H9 (cell line): ENCODE measurements around the gene OAF. TPM values are rescaled to one million over a fixed set of nuclear protein-coding genes. Genes with fewer than 3 reads are reported as not detected.

Experiments
- DNase-seq: peaks from one replicate; pipeline ENCODE4 v3.0.0-alpha.2; 2017
- H2AFZ ChIP-seq: one replicate; pipeline ENCODE4 v1.6.1; 2013; ENCODE audit warnings: mild to moderate bottlenecking, low read length, control low read depth, moderate library complexity
- H2AK5ac ChIP-seq: 2 replicates; pipeline ENCODE4 v1.6.1; 2013; ENCODE audit warnings: low read length, control low read depth, mixed read lengths; ENCODE audit not compliant: insufficient read length
- H2BK120ac ChIP-seq: one replicate; pipeline ENCODE4 v1.6.1; 2013; ENCODE audit warnings: low read depth, mild to moderate bottlenecking, low read length, control low read depth, inconsistent platforms; ENCODE audit not compliant: poor library complexity, severe bottlenecking
- H2BK12ac ChIP-seq: 2 replicates; pipeline ENCODE4 v1.6.1; 2013; ENCODE audit warnings: low read length, control low read depth, mixed read lengths, low read depth; ENCODE audit not compliant: insufficient read length
- H2BK15ac ChIP-seq: 2 replicates; pipeline ENCODE4 v1.6.1; 2013; ENCODE audit warnings: low read depth, low read length, control low read depth
- H2BK20ac ChIP-seq: one replicate; pipeline ENCODE4 v1.6.1; 2013; ENCODE audit warnings: low read depth, mild to moderate bottlenecking, low read length, control low read depth, inconsistent platforms; ENCODE audit not compliant: poor library complexity, severe bottlenecking
- H2BK5ac ChIP-seq: 2 replicates; pipeline ENCODE4 v1.6.1; 2013; ENCODE audit warnings: low read length, control low read depth, mixed read lengths; ENCODE audit not compliant: insufficient read length
- H3K14ac ChIP-seq: 2 replicates; pipeline ENCODE4 v1.6.1; 2013; ENCODE audit warnings: low read length, control low read depth; ENCODE audit not compliant: insufficient read depth
- H3K18ac ChIP-seq: 2 replicates; pipeline ENCODE4 v1.6.1; 2013; ENCODE audit warnings: low read depth, mild to moderate bottlenecking, mixed read lengths, low read length, control low read depth; ENCODE audit not compliant: insufficient read length
- H3K23ac ChIP-seq: 2 replicates; pipeline ENCODE4 v1.6.1; 2013; ENCODE audit warnings: low read length, control low read depth, mixed read lengths, low read depth; ENCODE audit not compliant: insufficient read length
- H3K23me2 ChIP-seq: 2 replicates; pipeline ENCODE4 v1.6.1; 2013; ENCODE audit warnings: low read depth, mild to moderate bottlenecking, mixed read lengths, low read length, control low read depth; ENCODE audit not compliant: insufficient read length, poor library complexity, severe bottlenecking
- H3K27ac ChIP-seq: 2 replicates; pipeline ENCODE4 v1.5.1; 2013; ENCODE audit warnings: low read length, control low read depth, mixed read lengths, low read depth; ENCODE audit not compliant: insufficient read length
- H3K27me3 ChIP-seq: 2 replicates; pipeline ENCODE4 v1.6.1; 2013; ENCODE audit warnings: low read length, control low read depth, inconsistent platforms; ENCODE audit not compliant: insufficient read depth
- H3K4ac ChIP-seq: 2 replicates; pipeline ENCODE4 v1.6.1; 2013; ENCODE audit warnings: low read depth, mild to moderate bottlenecking, control low read depth, inconsistent platforms, low read length, moderate library complexity
- H3K4me1 ChIP-seq: 2 replicates; pipeline ENCODE4 v1.6.1; 2013; ENCODE audit warnings: low read length, control low read depth, inconsistent platforms; ENCODE audit not compliant: insufficient read depth
- H3K4me2 ChIP-seq: 2 replicates; pipeline ENCODE4 v1.6.1; 2013; ENCODE audit warnings: low read length, control low read depth, mixed read lengths; ENCODE audit not compliant: insufficient read length, insufficient read depth
- H3K56ac ChIP-seq: 2 replicates; pipeline ENCODE4 v1.6.1; 2013; ENCODE audit warnings: low read depth, mild to moderate bottlenecking, mixed read lengths, low read length, control low read depth; ENCODE audit not compliant: insufficient read length
- H3K79me1 ChIP-seq: 2 replicates; pipeline ENCODE4 v1.6.1; 2013; ENCODE audit warnings: low read depth, mild to moderate bottlenecking, moderate library complexity, low read length, control low read depth, inconsistent platforms; ENCODE audit not compliant: insufficient read depth, poor library complexity, severe bottlenecking
- H3K79me2 ChIP-seq: 2 replicates; pipeline ENCODE4 v1.6.1; 2013; ENCODE audit warnings: low read length, control low read depth, inconsistent platforms; ENCODE audit not compliant: insufficient read depth
- H3K9ac ChIP-seq: 2 replicates; pipeline ENCODE4 v1.6.1; 2013; ENCODE audit warnings: low read length, control low read depth, mixed read lengths; ENCODE audit not compliant: insufficient read length; ENCODE audit errors: extremely low read depth
- H3K9me3 ChIP-seq: one replicate; pipeline ENCODE4 v1.6.1; 2013; ENCODE audit warnings: low read depth, low read length, inconsistent platforms; ENCODE audit not compliant: control insufficient read depth
- H3T11ph ChIP-seq: one replicate; pipeline ENCODE4 v1.6.1; 2013; ENCODE audit warnings: mild to moderate bottlenecking, low read length, control low read depth, inconsistent platforms
- H4K20me1 ChIP-seq: one replicate; pipeline ENCODE4 v1.6.1; 2013; ENCODE audit not compliant: control insufficient read depth, insufficient read length, insufficient read depth
- H4K5ac ChIP-seq: 2 replicates; pipeline ENCODE4 v1.6.1; 2013; ENCODE audit warnings: low read depth, mild to moderate bottlenecking, mixed read lengths, low read length, control low read depth; ENCODE audit not compliant: insufficient read length
- H4K8ac ChIP-seq: replicated peaks from 2 replicates; pipeline ENCODE4 v1.6.1; 2013; ENCODE audit warnings: low read length, control low read depth, mixed read lengths, low read depth; ENCODE audit not compliant: insufficient read length
- H4K91ac ChIP-seq: 2 replicates; pipeline ENCODE4 v1.6.1; 2013; ENCODE audit warnings: low read depth, mild to moderate bottlenecking, moderate library complexity, mixed read lengths, low read length, control low read depth; ENCODE audit not compliant: insufficient read length
- H3K27ac Mint-ChIP-seq, 3 experiments: 2 replicates in 2 of 3; 3 replicates in 1 of 3; pipeline ENCODE4 v1.8.0; 2020 to 2021; ENCODE audit warnings: mixed read lengths in 3 of 3, mild to moderate bottlenecking in 1 of 3, moderate library complexity in 1 of 3
- H3K27me3 Mint-ChIP-seq: 2 replicates; pipeline ENCODE4 v1.8.0; 2021; ENCODE audit warnings: low read depth, mild to moderate bottlenecking, moderate library complexity, mixed read lengths
- H3K36me3 Mint-ChIP-seq, 3 experiments: 2 replicates in 2 of 3; 3 replicates in 1 of 3; pipeline ENCODE4 v1.8.0; 2020 to 2021; ENCODE audit warnings: low read depth in 3 of 3, mixed read lengths in 3 of 3; ENCODE audit not compliant: insufficient read depth in 1 of 3
- H3K4me1 Mint-ChIP-seq, 2 experiments: 2 replicates each; pipeline ENCODE4 v1.8.0; 2020; ENCODE audit warnings: mixed read lengths in 2 of 2
- H3K4me3 Mint-ChIP-seq, 2 experiments: 2 replicates in 1 of 2; 3 replicates in 1 of 2; pipeline ENCODE4 v1.8.0; 2020 to 2021; ENCODE audit warnings: mild to moderate bottlenecking in 2 of 2, mixed read lengths in 2 of 2, moderate library complexity in 1 of 2
- H3K9me3 Mint-ChIP-seq, 2 experiments: 2 replicates in 1 of 2; 3 replicates in 1 of 2; pipeline ENCODE4 v1.8.0; 2020; ENCODE audit warnings: mild to moderate bottlenecking in 2 of 2, mixed read lengths in 2 of 2, moderate library complexity in 1 of 2
- WGBS: extraction: QIAGEN DNeasy Blood & Tissue Kit; methylation state at CpG from one replicate; pipeline ENCODE4 v1.1.7; 2013; ENCODE audit warnings: missing lambda C conversion rate, low lambda C conversion rate, mixed read lengths; ENCODE audit not compliant: insufficient read length; ENCODE audit errors: extremely low coverage; 5-methylcytosine and 5-hydroxymethylcytosine counted together
- total RNA-seq: library from RNA; stranded (reverse); gene quantifications from 2 replicates; pipeline ENCODE4 v1.2.1, GENCODE V29; 2021
- TF ChIP-seq, protein P1 (sequence below): fragments of 200-600 bp; sonication (generic); conservative IDR thresholded peaks from 3 replicates; pipeline ENCODE4 v1.8.0; 2021; ENCODE audit warnings: antibody characterized with exemption, mild to moderate bottlenecking

OAF gene
- total RNA-seq, 1 experiment from 2014 or later = 1.1 TPM

DNA sequence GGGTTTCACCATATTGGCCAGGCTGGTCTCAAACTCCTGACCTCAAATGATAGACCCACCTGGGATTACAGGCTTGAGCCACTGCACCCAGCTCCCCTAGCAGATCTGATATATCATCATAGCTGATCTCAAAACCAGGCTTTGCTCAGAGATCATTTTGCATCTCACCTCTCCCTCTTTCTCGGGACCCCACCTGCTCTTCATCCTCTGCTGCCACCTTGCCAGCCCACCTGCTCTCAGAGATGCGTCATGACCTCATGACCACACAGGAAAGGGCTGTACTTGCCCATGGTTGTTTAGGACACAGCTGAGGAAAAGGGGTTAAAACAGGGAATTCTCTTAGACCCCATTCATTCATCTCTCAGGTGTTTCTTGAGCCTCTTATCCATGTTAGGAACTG lies 56.5 kb downstream of the OAF start:
- no peaks in the 10 kb centered on the region for H3K79me2 ChIP-seq
- H3K4me1 Mint-ChIP-seq = peaks cover 19 to 22% of the 10 kb centered on the region in 2 experiments
- no peak overlapping the region for H4K5ac ChIP-seq
- H3K23me2 ChIP-seq = no peaks in the 10 kb centered on the region
- WGBS = no CpG with 5 or more reads among the region's 2 CpGs
- no peak overlapping the region for H3K4me2 ChIP-seq
- H2BK12ac ChIP-seq = no peak overlapping the region
- H3K4ac ChIP-seq = no peak overlapping the region
- no peaks in the 10 kb centered on the region for H3K9me3 Mint-ChIP-seq
- H2BK20ac ChIP-seq = no peak overlapping the region
- H3K9ac ChIP-seq = no peak overlapping the region
- H3K18ac ChIP-seq = no peak overlapping the region
- H3K56ac ChIP-seq = no peak overlapping the region
- no peak overlapping the region for H3K23ac ChIP-seq
- H3K14ac ChIP-seq = no peak overlapping the region
- H3K36me3 Mint-ChIP-seq = no peaks in the 10 kb centered on the region
- H4K8ac ChIP-seq = no peak overlapping the region
- H3K4me3 Mint-ChIP-seq = no peak overlapping the region
- H3K27me3 Mint-ChIP-seq = peaks cover 31% of the 10 kb centered on the region
- TF ChIP-seq, protein P1, sequence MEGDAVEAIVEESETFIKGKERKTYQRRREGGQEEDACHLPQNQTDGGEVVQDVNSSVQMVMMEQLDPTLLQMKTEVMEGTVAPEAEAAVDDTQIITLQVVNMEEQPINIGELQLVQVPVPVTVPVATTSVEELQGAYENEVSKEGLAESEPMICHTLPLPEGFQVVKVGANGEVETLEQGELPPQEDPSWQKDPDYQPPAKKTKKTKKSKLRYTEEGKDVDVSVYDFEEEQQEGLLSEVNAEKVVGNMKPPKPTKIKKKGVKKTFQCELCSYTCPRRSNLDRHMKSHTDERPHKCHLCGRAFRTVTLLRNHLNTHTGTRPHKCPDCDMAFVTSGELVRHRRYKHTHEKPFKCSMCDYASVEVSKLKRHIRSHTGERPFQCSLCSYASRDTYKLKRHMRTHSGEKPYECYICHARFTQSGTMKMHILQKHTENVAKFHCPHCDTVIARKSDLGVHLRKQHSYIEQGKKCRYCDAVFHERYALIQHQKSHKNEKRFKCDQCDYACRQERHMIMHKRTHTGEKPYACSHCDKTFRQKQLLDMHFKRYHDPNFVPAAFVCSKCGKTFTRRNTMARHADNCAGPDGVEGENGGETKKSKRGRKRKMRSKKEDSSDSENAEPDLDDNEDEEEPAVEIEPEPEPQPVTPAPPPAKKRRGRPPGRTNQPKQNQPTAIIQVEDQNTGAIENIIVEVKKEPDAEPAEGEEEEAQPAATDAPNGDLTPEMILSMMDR = no peak
- no peak overlapping the region for H2BK5ac ChIP-seq
- H3K4me1 ChIP-seq = no peaks in the 10 kb centered on the region; the same call in 1 of the 2 replicates
- H2BK15ac ChIP-seq = no peak overlapping the region
- H2AFZ ChIP-seq = no peak overlapping the region
- H4K20me1 ChIP-seq = no peaks in the 10 kb centered on the region
- no peak overlapping the region for H2AK5ac ChIP-seq
- H3K79me1 ChIP-seq = no peaks in the 10 kb centered on the region
- H3T11ph ChIP-seq = no peak overlapping the region
- H3K27ac Mint-ChIP-seq = no peak overlapping the region
- H3K27ac ChIP-seq = no peak overlapping the region
- H2BK120ac ChIP-seq = no peak overlapping the region
- H4K91ac ChIP-seq = no peak overlapping the region
- H3K9me3 ChIP-seq = no peaks in the 10 kb centered on the region
- DNase-seq = no peak
- no peaks in the 10 kb centered on the region for H3K27me3 ChIP-seq
